GM23248 (cell line): ENCODE data around the gene SPATS2L. TPM values are rescaled to one million over a fixed set of nuclear protein-coding genes. Genes with fewer than 3 reads are reported as not detected.

Source experiments
- DNase-seq: peaks from one replicate; pipeline ENCODE4 v3.0.0-alpha.2; 2015
- H2AFZ ChIP-seq: fragments of 200-600 bp; sonication (generic); 2 replicates; pipeline ENCODE4 v1.6.1; 2016; ENCODE audit warnings: antibody characterized with exemption
- H3F3A ChIP-seq: fragments of 200-600 bp; sonication (generic); 2 replicates; pipeline ENCODE4 v1.6.1; 2016; ENCODE audit warnings: mild to moderate bottlenecking, antibody characterized with exemption, mixed run types; ENCODE audit not compliant: insufficient read depth
- H3K27ac ChIP-seq: fragments of 200-600 bp; sonication (generic); 2 replicates; pipeline ENCODE4 v1.5.1; 2016; ENCODE audit warnings: mild to moderate bottlenecking
- H3K27me3 ChIP-seq: fragments of 200-600 bp; sonication (generic); replicated peaks from 2 replicates; pipeline ENCODE4 v1.6.1; 2016; ENCODE audit warnings: mild to moderate bottlenecking; ENCODE audit not compliant: insufficient read depth
- H3K36me3 ChIP-seq: fragments of 200-600 bp; sonication (generic); 2 replicates; pipeline ENCODE4 v1.6.1; 2016; ENCODE audit warnings: low read depth, mild to moderate bottlenecking
- H3K4me1 ChIP-seq: fragments of 200-600 bp; sonication (generic); 2 replicates; pipeline ENCODE4 v1.6.1; 2016; ENCODE audit warnings: mild to moderate bottlenecking; ENCODE audit not compliant: insufficient read depth
- H3K4me2 ChIP-seq: fragments of 200-600 bp; sonication (generic); one replicate; pipeline ENCODE4 v1.6.1; 2016; ENCODE audit warnings: mild to moderate bottlenecking; ENCODE audit not compliant: unreplicated experiment
- H3K4me3 ChIP-seq: fragments of 200-600 bp; sonication (generic); 2 replicates; pipeline ENCODE4 v1.5.1; 2016; ENCODE audit warnings: mild to moderate bottlenecking
- H3K79me2 ChIP-seq: fragments of 200-600 bp; sonication (generic); 2 replicates; pipeline ENCODE4 v1.6.1; 2016; ENCODE audit warnings: mild to moderate bottlenecking; ENCODE audit not compliant: insufficient read depth
- H3K9ac ChIP-seq: fragments of 200-600 bp; sonication (generic); 2 replicates; pipeline ENCODE4 v1.6.1; 2016; ENCODE audit warnings: mild to moderate bottlenecking
- H3K9me2 ChIP-seq: fragments of 200-600 bp; sonication (generic); 2 replicates; pipeline ENCODE4 v1.6.1; 2016; ENCODE audit warnings: mixed run types, mild to moderate bottlenecking, moderate library complexity; ENCODE audit not compliant: insufficient read depth
- H3K9me3 ChIP-seq: fragments of 200-600 bp; sonication (generic); one replicate; pipeline ENCODE4 v1.6.1; 2017; ENCODE audit warnings: low read depth
- H4K20me1 ChIP-seq: fragments of 200-600 bp; sonication (generic); 2 replicates; pipeline ENCODE4 v1.6.0; 2016; ENCODE audit not compliant: insufficient read depth
- EZH2 ChIP-seq: fragments of 200-600 bp; sonication (generic); IDR thresholded peaks from 2 replicates; pipeline ENCODE4 v1.6.1; 2018; ENCODE audit warnings: antibody characterized with exemption, mild to moderate bottlenecking; ENCODE audit not compliant: insufficient read depth, poor library complexity, severe bottlenecking
- EZH2phosphoT487 ChIP-seq: fragments of 200-600 bp; sonication (generic); IDR thresholded peaks from 2 replicates; pipeline ENCODE4 v1.6.1; 2018; ENCODE audit warnings: antibody characterized with exemption, moderate library complexity, mild to moderate bottlenecking, low read depth; ENCODE audit not compliant: insufficient read depth
- whole genome bisulfite sequencing, 2 experiments: methylation state at CpG; one replicate each; pipeline ENCODE4 v1.1.6; 2015 to 2017; ENCODE audit warnings: low lambda C conversion rate in 2 of 2, low coverage in 1 of 2; ENCODE audit errors: missing lambda C conversion rate in 2 of 2; 5-methylcytosine and 5-hydroxymethylcytosine counted together
- in situ Hi-C: fragments of 300-500 bp; cut with MboI; formaldehyde crosslinking; loops from 2 replicates; pipeline ENCODE4 v1.15.0; 2020
- polyA plus RNA-seq: library from polyadenylated mRNA; unstranded; fragments of >200 nt; fragmentation: Nextera tagmentation; extraction: Ambion mirVana; gene quantifications from 2 replicates; pipeline ENCODE4 v1.2.1, GENCODE V29; 2016
- total RNA-seq: library from RNA; depleted of rRNA; stranded (reverse); fragments of >200 nt; shearing (Covaris generic); gene quantifications from 2 replicates; pipeline ENCODE4 v1.2.3, GENCODE V29; 2014

SPATS2L gene
- total and polyA plus RNA-seq, 2 experiments from 2014 or later, result 78.3 to 128 TPM

GRCh38 chr2:200435379-200435778, 128.9 kb downstream of the SPATS2L start:
- Histone ChIP-seq H2AFZ (no peak overlapping the region), H3K27me3 (no peaks in the 10 kb centered on the region), H3K9me3 (no peaks in the 10 kb centered on the region), H3K4me3 (no peak overlapping the region), H3K36me3 (peaks cover 22% of the 10 kb centered on the region), H3K4me1 (peaks cover 45% of the 10 kb centered on the region), H3K79me2 (peaks cover 10% of the 10 kb centered on the region; the same call in 1 of the 2 replicates), H3K9ac (no peak overlapping the region), H3K4me2 (peak overlapping the region; percentile 37), H3F3A (peaks cover 43% of the 10 kb centered on the region), H4K20me1 (no peaks in the 10 kb centered on the region), H3K27ac (peak overlapping the region; percentile 54), H3K9me2 (no peaks in the 10 kb centered on the region)
- WGBS, 2 experiments, result 5 to 7% methylated on average over 4 of the region's 4 CpGs
- DNase-seq, result peak; percentile 85
- in situ Hi-C loops, result no loop called here
- TF ChIP-seq EZH2 (no peak), EZH2phosphoT487 (0 out of 2 replicates have a peak, but pooled peaks have one; percentile 18)

GRCh38 chr2:200438251-200438650, 131.8 kb downstream of the SPATS2L start:
- peaks cover 10% of the 10 kb centered on the region; the same call in 1 of the 2 replicates for H3K79me2 ChIP-seq
- H3K9ac ChIP-seq, result no peak overlapping the region
- no peak overlapping the region for H3K4me3 ChIP-seq
- in situ Hi-C loops, result no loop called here
- peaks cover 27% of the 10 kb centered on the region for H3K36me3 ChIP-seq
- no peak for DNase-seq
- no peak overlapping the region for H2AFZ ChIP-seq
- H3K27me3 ChIP-seq, result no peaks in the 10 kb centered on the region
- no peak overlapping the region for H3K27ac ChIP-seq
- H3K9me3 ChIP-seq, result no peaks in the 10 kb centered on the region
- no peak for TF ChIP-seq EZH2phosphoT487
- TF ChIP-seq EZH2, result no peak
- H3K9me2 ChIP-seq, result no peaks in the 10 kb centered on the region
- 91 to 96% methylated on average over 1 of the region's 1 CpG for WGBS, 2 experiments
- peaks cover 42% of the 10 kb centered on the region for H3K4me1 ChIP-seq
- H3K4me2 ChIP-seq, result no peak overlapping the region
- peaks cover 39% of the 10 kb centered on the region for H3F3A ChIP-seq
- H4K20me1 ChIP-seq, result no peaks in the 10 kb centered on the region

GRCh38 chr2:200438846-200439245, 132.4 kb downstream of the SPATS2L start:
- no peak for TF ChIP-seq EZH2phosphoT487
- no peak for TF ChIP-seq EZH2
- H3K4me1 ChIP-seq, result peaks cover 43% of the 10 kb centered on the region
- 100% methylated on average over 1 of the region's 1 CpG for WGBS, 2 experiments
- H3K9ac ChIP-seq, result no peak overlapping the region
- H3K4me3 ChIP-seq, result no peak overlapping the region
- in situ Hi-C loops, result no loop called here
- no peaks in the 10 kb centered on the region for H3K27me3 ChIP-seq
- peaks cover 37% of the 10 kb centered on the region for H3F3A ChIP-seq
- H3K36me3 ChIP-seq, result peaks cover 25% of the 10 kb centered on the region
- no peak overlapping the region for H3K4me2 ChIP-seq
- DNase-seq, result no peak
- peaks cover 10% of the 10 kb centered on the region; the same call in 1 of the 2 replicates for H3K79me2 ChIP-seq
- H3K9me2 ChIP-seq, result no peaks in the 10 kb centered on the region
- no peak overlapping the region for H2AFZ ChIP-seq
- no peak overlapping the region for H3K27ac ChIP-seq
- no peaks in the 10 kb centered on the region for H4K20me1 ChIP-seq
- no peaks in the 10 kb centered on the region for H3K9me3 ChIP-seq

- H3K4me1 ChIP-seq, result peaks cover 33% of the 10 kb centered on the region
- TF ChIP-seq EZH2 (no peak), EZH2phosphoT487 (no peak)
- no peak for DNase-seq
- peaks cover 10% of the 10 kb centered on the region; the same call in 1 of the 2 replicates for H3K79me2 ChIP-seq
- in situ Hi-C loops, result no loop called here
- WGBS, 2 experiments, result 97 to 99% methylated on average over 5 of the region's 5 CpGs
- H3K36me3 ChIP-seq, result peaks cover 25% of the 10 kb centered on the region
- no peaks in the 10 kb centered on the region for H3K9me3 ChIP-seq
- no peak overlapping the region for H3K4me2 ChIP-seq
- no peak overlapping the region for H3K27ac ChIP-seq
- H4K20me1 ChIP-seq, result no peaks in the 10 kb centered on the region
- no peak overlapping the region for H3K9ac ChIP-seq
- H2AFZ ChIP-seq, result no peak overlapping the region
- H3K9me2 ChIP-seq, result no peaks in the 10 kb centered on the region
- no peak overlapping the region for H3K4me3 ChIP-seq
- H3K27me3 ChIP-seq, result no peaks in the 10 kb centered on the region
- peaks cover 29% of the 10 kb centered on the region for H3F3A ChIP-seq
These were observed 133.5 kb downstream of the SPATS2L start for GRCh38 chr2:200439981-200440380.

GRCh38 chr2:200442471-200442870, 136.0 kb downstream of the SPATS2L start:
- no peak overlapping the region for H3K9ac ChIP-seq
- H2AFZ ChIP-seq, result no peak overlapping the region
- H3K79me2 ChIP-seq, result peaks cover 8% of the 10 kb centered on the region; the same call in 1 of the 2 replicates
- no peaks in the 10 kb centered on the region for H4K20me1 ChIP-seq
- no peak overlapping the region for H3K4me3 ChIP-seq
- H3K27me3 ChIP-seq, result no peaks in the 10 kb centered on the region
- peaks cover 25% of the 10 kb centered on the region for H3K36me3 ChIP-seq
- WGBS, 2 experiments, result 9 to 15% methylated on average over 1 of the region's 1 CpG
- peaks cover 25% of the 10 kb centered on the region for H3F3A ChIP-seq
- H3K27ac ChIP-seq, result peak overlapping the region; percentile 40
- in situ Hi-C loops, result no loop called here
- TF ChIP-seq EZH2phosphoT487 (no peak), EZH2 (no peak)
- H3K4me2 ChIP-seq, result peak overlapping the region; percentile 37
- no peaks in the 10 kb centered on the region for H3K9me3 ChIP-seq
- DNase-seq, result peak; percentile 85
- peaks cover 19% of the 10 kb centered on the region for H3K4me1 ChIP-seq
- H3K9me2 ChIP-seq, result no peaks in the 10 kb centered on the region
